Breast epithelium (tissue), 4 donors: ENCODE results near the gene SARS2. TPM values are rescaled to one million over a fixed set of nuclear protein-coding genes. Genes with fewer than 3 reads are reported as not detected.

Source experiments
- DNase-seq, 2 donors: peaks; one replicate each; pipeline ENCODE4 v3.0.0-alpha.2; 2019; ENCODE audit warnings: low spot score in 2 of 2
- H3K27ac ChIP-seq, 2 donors: fragments of 200-600 bp; sonication (generic) in 1 of 2; one replicate each; pipeline ENCODE4 v1.5.1; 2016 to 2019; ENCODE audit warnings: mild to moderate bottlenecking in 1 of 2
- H3K27me3 ChIP-seq, 2 donors: fragments of 200-600 bp; sonication (generic) in 1 of 2; one replicate each; pipeline versions ENCODE4 v1.5.1 to v1.6.0; 2017 to 2019; ENCODE audit warnings: control low read depth in 1 of 2, mild to moderate bottlenecking in 1 of 2
- H3K36me3 ChIP-seq: fragments of 200-600 bp; one replicate; pipeline ENCODE4 v1.5.1; 2019
- H3K4me1 ChIP-seq, 2 donors: fragments of 200-600 bp; sonication (generic); one replicate each; pipeline ENCODE4 v1.5.1; 2016 to 2019; ENCODE audit warnings: control low read depth in 1 of 2
- H3K4me3 ChIP-seq, 3 donors: fragments of 200-600 bp; sonication (generic); 1 replicate in 2 of 3; 2 replicates in 1 of 3; pipeline ENCODE4 v1.5.1; 2016 to 2019; ENCODE audit warnings: mild to moderate bottlenecking in 3 of 3, moderate library complexity in 2 of 3
- H3K9me3 ChIP-seq, 2 donors: fragments of 200-600 bp; sonication (generic) in 1 of 2; one replicate each; pipeline ENCODE4 v1.5.1; 2016 to 2019; ENCODE audit warnings: control low read depth in 1 of 2
- CTCF ChIP-seq, 3 donors: fragments of 450-650 bp; IDR thresholded peaks; one replicate each; pipeline ENCODE4 v1.5.1; 2016 to 2017; ENCODE audit warnings: antibody characterized with exemption in 3 of 3, mild to moderate bottlenecking in 3 of 3, moderate library complexity in 3 of 3
- POLR2A ChIP-seq: fragments of 450-650 bp; IDR thresholded peaks from one replicate; pipeline ENCODE4 v1.6.1; 2016; ENCODE audit warnings: antibody characterized with exemption, mild to moderate bottlenecking, moderate library complexity
- POLR2AphosphoS5 ChIP-seq, 3 donors: sonication (generic); formaldehyde crosslinking; IDR thresholded peaks; one replicate each; pipeline ENCODE4 v1.6.1; 2017; ENCODE audit warnings: antibody characterized with exemption in 3 of 3
- intact Hi-C: fragments of 100-400 bp; cut with DNase I; formaldehyde crosslinking; loops from one replicate; pipeline ENCODE4 v1.15.1; 2023; ENCODE audit warnings: low total_unique reads
- total RNA-seq, 3 donors: library from RNA; depleted of rRNA; stranded (reverse); fragments of >200 nt; gene quantifications; one replicate each; pipeline ENCODE4 v1.1.0, GENCODE V29; 2016

SARS2 gene
- total RNA-seq, 3 donors from 2014 or later = 10.9 to 22.6 (median 18.9) TPM

GRCh38 chr19:38928391-38929001 lies 2.1 kb downstream of the SARS2 start:
- DNase-seq = no peak
- Histone ChIP-seq H3K27ac (no peak overlapping the region), H3K4me3 (no peak overlapping the region), H3K9me3 (no peaks in the 10 kb centered on the region), H3K36me3 (no peaks in the 10 kb centered on the region), H3K4me1 (peaks cover 0 to 8% of the 10 kb centered on the region in 2 donors), H3K27me3 (no peaks in the 10 kb centered on the region)
- TF ChIP-seq POLR2A = no peak
- TF ChIP-seq CTCF (IDR thresholded peaks at IDR 0.05) = no peak
- intact Hi-C loops = no loop called here

GRCh38 chr19:38924388-38924787 lies 6.2 kb downstream of the SARS2 start:
- Histone ChIP-seq H3K9me3 (no peaks in the 10 kb centered on the region), H3K4me1 (no peaks in the 10 kb centered on the region), H3K27me3 (no peaks in the 10 kb centered on the region), H3K27ac (no peak overlapping the region), H3K36me3 (no peaks in the 10 kb centered on the region), H3K4me3 (no peak overlapping the region)
- intact Hi-C loops = no loop called here
- TF ChIP-seq CTCF (IDR thresholded peaks at IDR 0.05) = no peak
- no peak for TF ChIP-seq POLR2AphosphoS5 (IDR thresholded peaks at IDR 0.05)
- TF ChIP-seq POLR2A = no peak
- DNase-seq = no peak

GRCh38 chr19:38922482-38922881 lies 8.1 kb downstream of the SARS2 start:
- H3K9me3 ChIP-seq = no peaks in the 10 kb centered on the region
- intact Hi-C loops = no loop called here
- TF ChIP-seq POLR2AphosphoS5 (IDR thresholded peaks at IDR 0.05) = no peak
- no peak for TF ChIP-seq POLR2A
- no peak for TF ChIP-seq CTCF (IDR thresholded peaks at IDR 0.05)
- no peak overlapping the region for H3K4me3 ChIP-seq
- H3K27me3 ChIP-seq = no peaks in the 10 kb centered on the region
- H3K4me1 ChIP-seq = no peaks in the 10 kb centered on the region
- H3K27ac ChIP-seq = no peak overlapping the region
- DNase-seq = no peak
- H3K36me3 ChIP-seq = no peaks in the 10 kb centered on the region

GRCh38 chr19:38921420-38922274 lies 8.9 kb downstream of the SARS2 start:
- H3K4me3 ChIP-seq = no peak overlapping the region
- intact Hi-C loops = no loop called here
- H3K36me3 ChIP-seq = no peaks in the 10 kb centered on the region
- no peaks in the 10 kb centered on the region for H3K4me1 ChIP-seq
- no peaks in the 10 kb centered on the region for H3K27me3 ChIP-seq
- no peak for DNase-seq
- TF ChIP-seq POLR2A (no peak), CTCF (IDR thresholded peaks at IDR 0.05) (no peak), POLR2AphosphoS5 (IDR thresholded peaks at IDR 0.05) (no peak)
- no peaks in the 10 kb centered on the region for H3K9me3 ChIP-seq
- no peak overlapping the region for H3K27ac ChIP-seq
